GM21528 (cell line): Measurements from ENCODE around the gene LYST.
A peak's percentile ranks its signal among the peaks of the same experiment; 100 is the strongest.
"Not testable (repeated sequence)": the region's sequence is repeated elsewhere in the genome, so short reads cannot be mapped to it uniquely, and the experiment has no call there.

ENCODE experiments used
- ATAC-seq: cut with Tn5 transposase; IDR thresholded peaks from one replicate; pipeline ENCODE4 v1.9.1; 2021; ENCODE audit warnings: mild to moderate bottlenecking, moderate library complexity; ENCODE audit not compliant: unreplicated experiment, low FRiP score

The LYST gene

GRCh38 chr1:235675152-235675890 lies 191.4 kb downstream of the LYST start:
- ATAC-seq, result no peak

- no peak for ATAC-seq
Observed at GRCh38 chr1:235673981-235674380, 192.7 kb downstream of the LYST start.

- ATAC-seq, result no peak
Observed at GRCh38 chr1:235671992-235672391, 194.7 kb downstream of the LYST start.

- ATAC-seq, result no peak
Observed at GRCh38 chr1:235670157-235670776, 196.4 kb downstream of the LYST start.

GRCh38 chr1:235669277-235669676 lies 197.4 kb downstream of the LYST start:
- ATAC-seq, result no peak

GRCh38 chr1:235663628-235664027 lies 203.1 kb downstream of the LYST start:
- no peak for ATAC-seq

GRCh38 chr1:235661568-235661967 lies 205.1 kb downstream of the LYST start:
- ATAC-seq, result no peak

- no peak for ATAC-seq
Observed at GRCh38 chr1:235659186-235659771, 207.4 kb downstream of the LYST start.

GRCh38 chr1:235657747-235658526 lies 208.8 kb downstream of the LYST start:
- no peak for ATAC-seq

GRCh38 chr1:235657269-235657668 lies 209.4 kb downstream of the LYST start:
- no peak for ATAC-seq

- no peak for ATAC-seq
Observed at GRCh38 chr1:235652364-235652763, 214.3 kb downstream of the LYST start.

GRCh38 chr1:235651170-235651806 lies 215.4 kb downstream of the LYST start:
- no peak for ATAC-seq

- no peak for ATAC-seq
Observed at GRCh38 chr1:235650341-235651169, 216.2 kb downstream of the LYST start.

GRCh38 chr1:235649368-235650163 lies 217.1 kb downstream of the LYST start, which contains the start of gene GNG4:
Gene GNG4 (minus strand): TSS chr1:235649784. CDS start chr1:235583838, 65,946 bp downstream.
- peak; percentile 54 for ATAC-seq

- peak; percentile 63 for ATAC-seq
Observed at GRCh38 chr1:235648954-235649367, 217.7 kb downstream of the LYST start.

GRCh38 chr1:235648407-235648907 lies 218.2 kb downstream of the LYST start:
- no peak for ATAC-seq

- ATAC-seq, result not testable (repeated sequence)
Observed at GRCh38 chr1:235647537-235647936, 219.2 kb downstream of the LYST start.

- no peak for ATAC-seq
Observed at GRCh38 chr1:235646463-235646862, 220.2 kb downstream of the LYST start.
